ENCODE results near the gene MAP4K4. TPM values are rescaled to one million over a fixed set of nuclear protein-coding genes. Genes with fewer than 3 reads are reported as not detected.

The MAP4K4 gene
- total RNA-seq, 2 experiments from 2014 or later: 92.8 to 94.0 TPM

GRCh38 chr2:101795033-101795432, 97.5 kb downstream of the MAP4K4 start:
- ChIA-PET POLR2A (no interaction called here), CTCF (interaction anchor here (3.0 kb wide), 1 partner anchor 376 kb away, joined by 8 read pairs; no protein-coding TSS in a partner anchor)
- H3K27ac ChIP-seq (ENCODE audit: low read depth in 1 of 2, low read length in 2 of 2): no peak overlapping the region
- intact Hi-C loops (cut with DNase I, micrococcal nuclease): no loop called here
- TF ChIP-seq CTCF (IDR thresholded peaks at IDR 0.05): no peak
- H3K4me3 ChIP-seq (ENCODE audit: low read length): no peak overlapping the region
- H3K4me1 ChIP-seq (ENCODE audit: insufficient read depth, low read length): peaks cover 25% of the 10 kb centered on the region
- Mint-ChIP-seq H3K4me3 (no peak overlapping the region), H3K27ac (peak overlapping the region; percentile 27), H3K36me3 (ENCODE audit: low read depth) (peaks cover 51% of the 10 kb centered on the region), H3K27me3 (no peaks in the 10 kb centered on the region), H3K9me3 (no peaks in the 10 kb centered on the region), H3K4me1 (ENCODE audit: low read depth) (peaks cover 91% of the 10 kb centered on the region)
- no peaks in the 10 kb centered on the region for H3K9me3 ChIP-seq (ENCODE audit: control insufficient read depth in 1 of 2, insufficient read depth in 1 of 2, low read length in 2 of 2)
- H3K36me3 ChIP-seq (ENCODE audit: insufficient read depth, low read length): peaks cover 18% of the 10 kb centered on the region
- H3K27me3 ChIP-seq (ENCODE audit: control insufficient read depth in 1 of 2, insufficient read depth in 2 of 2, low read length in 2 of 2): no peaks in the 10 kb centered on the region
- DNase-seq (no peak), ATAC-seq (ENCODE audit: poor library complexity) (no peak)

GRCh38 chr2:101796825-101797600, 99.5 kb downstream of the MAP4K4 start:
- Histone ChIP-seq H3K27ac (ENCODE audit: low read depth in 1 of 2, low read length in 2 of 2) (no peak overlapping the region), H3K4me1 (ENCODE audit: insufficient read depth, low read length) (peaks cover 31% of the 10 kb centered on the region), H3K27me3 (ENCODE audit: control insufficient read depth in 1 of 2, insufficient read depth in 2 of 2, low read length in 2 of 2) (no peaks in the 10 kb centered on the region), H3K9me3 (ENCODE audit: control insufficient read depth in 1 of 2, insufficient read depth in 1 of 2, low read length in 2 of 2) (no peaks in the 10 kb centered on the region), H3K36me3 (ENCODE audit: insufficient read depth, low read length) (peaks cover 7% of the 10 kb centered on the region), H3K4me3 (ENCODE audit: low read length) (no peak overlapping the region)
- no peak overlapping the region for H3K4me3 Mint-ChIP-seq
- DNase-seq: no peak
- ATAC-seq (ENCODE audit: poor library complexity): no peak
- intact Hi-C loops (cut with DNase I, micrococcal nuclease): no loop called here
- POLR2A ChIA-PET: interaction anchor here (0.7 to 1.0 kb wide), 2 partner anchors 28 to 100 kb away, joined by 3 read pairs; partner anchors contain the start of gene MAP4K4
- H3K27me3 Mint-ChIP-seq: no peaks in the 10 kb centered on the region
- no peaks in the 10 kb centered on the region for H3K9me3 Mint-ChIP-seq
- CTCF ChIA-PET: interaction anchor here (0.7 to 3.0 kb wide), 6 partner anchors 17 to 378 kb away, joined by 3 to 8 read pairs (median 3); no protein-coding TSS in a partner anchor
- no peak for TF ChIP-seq CTCF (IDR thresholded peaks at IDR 0.05)
- peaks cover 88% of the 10 kb centered on the region for H3K4me1 Mint-ChIP-seq (ENCODE audit: low read depth)
- peak overlapping the region; percentile 45 for H3K27ac Mint-ChIP-seq
- peaks cover 32% of the 10 kb centered on the region for H3K36me3 Mint-ChIP-seq (ENCODE audit: low read depth)

GRCh38 chr2:101801496-101801895, 104.0 kb downstream of the MAP4K4 start:
- Mint-ChIP-seq H3K27ac (peak overlapping the region; percentile 38), H3K4me1 (ENCODE audit: low read depth) (peaks cover 82% of the 10 kb centered on the region)
- TF ChIP-seq CTCF (IDR thresholded peaks at IDR 0.05): no peak

More at GRCh38 chr2:101801496-101801895, 104.0 kb downstream of the MAP4K4 start:
- intact Hi-C loops (cut with DNase I, micrococcal nuclease): no loop called here
- ChIA-PET CTCF (no interaction called here), POLR2A (interaction anchor here (0.6 to 0.7 kb wide), 2 partner anchors 69 to 482 kb away, joined by 3 to 4 read pairs; no protein-coding TSS in a partner anchor)
- Histone ChIP-seq H3K27me3 (ENCODE audit: control insufficient read depth in 1 of 2, insufficient read depth in 2 of 2, low read length in 2 of 2) (no peaks in the 10 kb centered on the region), H3K36me3 (ENCODE audit: insufficient read depth, low read length) (peaks cover 6% of the 10 kb centered on the region), H3K4me3 (ENCODE audit: low read length) (no peak overlapping the region), H3K27ac (ENCODE audit: low read depth in 1 of 2, low read length in 2 of 2) (no peak overlapping the region), H3K4me1 (ENCODE audit: insufficient read depth, low read length) (peaks cover 35% of the 10 kb centered on the region), H3K9me3 (ENCODE audit: control insufficient read depth in 1 of 2, insufficient read depth in 1 of 2, low read length in 2 of 2) (no peaks in the 10 kb centered on the region)
- DNase-seq (no peak), ATAC-seq (ENCODE audit: poor library complexity) (no peak)
- peaks cover 23% of the 10 kb centered on the region for H3K36me3 Mint-ChIP-seq (ENCODE audit: low read depth)
- no peaks in the 10 kb centered on the region for H3K9me3 Mint-ChIP-seq
- no peaks in the 10 kb centered on the region for H3K27me3 Mint-ChIP-seq
- H3K4me3 Mint-ChIP-seq: no peak overlapping the region

Measured in CD4-positive, alpha-beta T cell (primary cell).